GM19438 (cell line): ENCODE data around the gene TMEM258.

Experiments used
- ATAC-seq: cut with Tn5 transposase; IDR thresholded peaks from one replicate; pipeline ENCODE4 v1.9.1; 2021; ENCODE audit warnings: low read depth; ENCODE audit not compliant: unreplicated experiment

Gene TMEM258

GRCh38 chr11:61826930-61827570 lies 34.7 kb upstream of the TMEM258 start:
- ATAC-seq = no peak

DNA sequence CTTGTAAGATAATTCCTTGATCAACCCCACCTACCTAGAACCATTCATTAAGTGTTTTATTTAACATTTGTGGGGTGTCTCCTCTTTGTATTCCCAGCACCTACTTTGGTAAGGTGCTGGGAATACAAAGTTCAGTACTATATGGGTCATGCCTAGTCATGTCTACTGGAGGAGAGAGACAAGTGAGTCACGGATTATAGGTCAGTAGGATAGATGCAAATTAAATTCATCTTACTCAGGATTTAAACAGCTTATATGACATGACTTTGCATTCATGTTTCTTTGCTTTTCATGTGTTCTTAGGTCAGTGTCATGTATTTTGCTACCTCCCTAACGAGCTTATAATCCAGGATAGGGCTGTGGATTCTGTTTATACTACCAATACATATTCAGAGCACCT lies 27.8 kb upstream of the TMEM258 start:
- ATAC-seq = no peak

DNA sequence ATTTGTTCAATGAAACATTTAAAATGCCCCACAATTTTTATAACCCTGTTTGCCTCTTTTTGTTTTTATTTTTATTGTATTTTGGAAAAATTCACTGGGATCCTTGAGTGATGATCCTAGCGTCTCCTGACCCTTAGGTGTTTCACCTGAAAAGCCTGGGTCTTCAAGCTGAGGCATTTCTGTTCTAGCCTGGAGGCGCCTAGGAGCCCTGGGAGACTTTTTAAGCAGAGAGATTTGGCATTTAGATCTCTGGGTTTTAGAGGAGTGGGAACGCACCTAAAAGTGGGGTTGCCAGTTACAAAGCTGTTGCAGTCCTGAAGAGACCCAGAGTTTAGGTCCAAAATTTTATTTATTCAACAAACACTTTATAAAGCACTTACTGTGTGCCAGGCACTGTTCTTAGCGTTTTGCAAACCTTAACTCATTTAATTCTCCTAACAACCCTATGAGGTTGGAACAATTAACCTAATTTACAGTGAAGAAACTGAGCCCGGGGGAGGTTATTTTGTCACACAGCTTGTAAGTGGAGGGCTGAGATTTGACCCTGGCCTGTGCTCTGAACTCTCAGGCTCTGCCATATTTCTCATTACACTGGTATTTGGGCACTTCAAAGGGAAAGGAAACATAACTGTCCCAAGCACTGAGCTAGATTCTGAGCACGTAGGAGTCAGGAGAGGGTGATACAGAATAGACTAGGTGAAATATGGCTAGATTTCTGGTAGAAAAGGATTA lies 25.2 kb upstream of the TMEM258 start:
- no peak for ATAC-seq

GRCh38 chr11:61816736-61817455 lies 24.5 kb upstream of the TMEM258 start, which contains the start of gene FADS1:
FADS1 (minus strand) TSS chr11:61817003; CDS start chr11:61816929, 74 bp downstream.
- ATAC-seq = peak; percentile 49

- ATAC-seq = peak; percentile 29
Observed at GRCh38 chr11:61815790-61816735, 23.7 kb upstream of the TMEM258 start.

GRCh38 chr11:61814958-61815789 lies 22.8 kb upstream of the TMEM258 start:
- peak; percentile 56 for ATAC-seq

DNA sequence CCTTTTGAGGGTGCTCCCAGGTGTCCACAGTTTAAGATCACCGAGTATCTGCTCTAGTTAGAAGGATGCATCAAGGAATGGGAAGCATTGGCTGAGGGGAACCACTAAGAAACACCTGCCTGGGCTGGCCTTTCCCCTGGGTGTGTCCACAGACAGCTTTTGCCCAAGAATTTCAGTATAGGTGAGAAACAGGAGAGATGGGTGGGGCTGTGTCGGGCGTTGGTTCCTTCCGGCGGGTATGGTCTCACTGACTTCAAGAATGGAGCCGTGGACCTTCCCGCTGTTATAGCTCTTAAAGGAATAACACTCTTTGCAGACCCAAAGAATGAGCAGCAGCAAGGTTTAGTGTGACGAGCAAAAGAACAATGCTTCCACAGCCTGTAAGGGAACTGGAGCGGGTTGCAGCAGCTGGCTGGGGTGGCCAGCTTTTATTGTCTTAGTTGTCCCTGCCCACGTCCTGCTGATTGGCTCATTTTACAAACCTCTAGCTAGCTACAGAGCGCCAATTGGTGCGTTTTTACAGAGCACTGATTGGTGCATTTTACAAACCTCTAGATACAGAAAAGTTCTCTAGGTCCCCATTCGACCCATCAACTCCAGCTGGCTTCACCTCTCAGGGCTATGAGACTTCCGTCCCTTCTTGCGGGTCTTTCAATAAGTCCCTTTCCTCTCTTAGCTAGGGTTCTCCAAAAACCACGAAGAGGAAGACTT lies 22.0 kb upstream of the TMEM258 start:
- no peak for ATAC-seq

DNA sequence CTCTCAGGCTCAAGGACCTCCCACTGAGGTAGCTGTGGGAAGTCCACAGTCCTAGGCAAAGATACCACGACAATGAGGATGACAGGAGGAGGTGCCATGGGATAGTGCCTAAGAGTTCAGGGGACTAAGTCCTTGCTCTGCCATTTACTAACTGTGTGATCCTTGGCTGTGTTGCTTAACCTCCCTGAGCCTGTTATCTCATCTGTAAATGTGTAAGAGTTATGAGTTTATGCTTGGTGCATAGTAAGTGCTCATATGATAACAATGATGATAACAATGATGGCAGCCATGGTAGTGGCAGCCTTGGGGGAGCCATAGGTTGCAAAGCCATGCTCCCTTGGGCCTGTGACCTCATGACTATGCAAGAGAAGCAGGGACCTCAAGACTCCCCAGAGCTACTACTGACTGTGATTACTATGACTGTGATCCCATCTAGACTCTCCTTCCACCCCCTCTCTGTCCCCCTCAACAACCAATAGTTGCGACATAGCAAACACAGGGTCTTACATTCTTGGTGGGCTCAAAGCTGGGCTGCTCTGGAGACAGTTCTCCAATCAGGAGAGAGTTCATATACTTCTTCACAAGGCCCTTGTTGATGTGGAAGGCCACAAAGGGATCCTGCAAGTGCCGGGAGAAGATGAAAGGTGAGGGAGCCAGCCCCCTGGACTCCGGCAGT lies 20.5 kb upstream of the TMEM258 start:
- ATAC-seq = no peak

- ATAC-seq = no peak
Observed at GRCh38 chr11:61811831-61812230, 19.4 kb upstream of the TMEM258 start.

DNA sequence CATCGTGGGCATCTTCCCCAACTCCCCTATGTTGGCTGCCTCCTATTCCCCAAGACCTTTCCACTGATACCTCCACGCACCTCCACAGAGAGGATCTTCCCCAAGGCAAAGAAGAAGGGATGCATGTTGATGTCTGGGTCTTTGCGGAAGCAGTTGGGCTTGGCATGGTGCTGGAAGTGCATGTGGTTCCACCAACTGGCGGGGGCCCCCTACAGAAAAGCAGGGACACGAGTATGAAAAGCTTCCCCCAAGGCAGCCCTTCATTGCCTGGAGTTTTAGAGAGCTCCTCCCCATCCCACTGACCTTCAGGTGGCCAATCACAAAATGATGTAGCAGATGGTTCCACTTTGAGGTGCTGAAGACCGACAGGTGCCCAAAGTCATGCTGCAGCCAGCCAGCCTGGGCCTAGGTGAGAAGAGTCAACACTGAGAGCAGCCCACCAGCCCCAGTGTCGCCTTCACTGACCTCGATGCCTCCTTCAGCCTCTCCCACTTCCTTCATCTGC lies 18.3 kb upstream of the TMEM258 start:
- no peak for ATAC-seq

DNA sequence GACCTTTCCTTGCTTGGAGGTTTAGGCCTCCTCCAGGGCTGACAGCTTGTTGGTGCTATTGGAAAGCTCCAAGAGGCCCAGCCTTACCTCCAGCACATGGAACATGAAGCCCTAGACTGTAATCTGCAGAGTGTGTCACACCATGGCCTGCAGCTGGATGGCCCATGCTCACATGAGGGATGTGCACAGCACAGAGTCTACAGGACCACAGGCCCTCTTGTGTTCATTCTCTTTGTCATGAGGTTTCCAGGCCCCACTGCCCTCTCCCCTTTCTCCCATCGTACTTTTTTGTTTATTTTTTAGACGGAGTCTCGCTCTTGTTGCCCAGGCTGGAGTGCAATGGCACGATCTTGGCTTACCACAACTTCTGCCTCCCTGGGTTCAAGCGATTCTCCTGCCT lies 14.4 kb upstream of the TMEM258 start:
- no peak for ATAC-seq

DNA sequence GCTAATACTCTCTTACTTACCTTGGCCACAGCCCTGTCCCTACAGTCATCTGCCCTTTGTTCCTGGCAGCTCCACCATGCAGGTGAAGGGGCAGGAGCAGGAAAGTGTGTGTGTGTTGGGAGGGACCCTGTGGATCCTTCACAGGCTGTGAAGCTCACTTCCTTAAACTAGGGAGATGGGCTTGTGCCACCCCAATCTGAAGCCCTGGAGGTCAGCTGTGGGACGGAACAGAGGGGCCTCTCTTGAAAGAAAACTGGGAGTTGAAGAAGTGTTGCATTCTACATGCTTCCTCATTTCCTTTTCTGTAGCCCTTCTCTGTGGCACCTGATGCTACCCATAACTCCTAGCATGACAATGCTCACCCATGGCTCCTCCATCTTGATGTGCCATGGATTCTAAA lies 12.7 kb upstream of the TMEM258 start:
- no peak for ATAC-seq

- ATAC-seq = no peak
Observed at GRCh38 chr11:61803889-61804647, 11.7 kb upstream of the TMEM258 start.

GRCh38 chr11:61802605-61803004 lies 10.2 kb upstream of the TMEM258 start:
- no peak for ATAC-seq

- no peak for ATAC-seq
Observed at GRCh38 chr11:61800331-61801281, 8.2 kb upstream of the TMEM258 start.

- ATAC-seq = no peak
Observed at GRCh38 chr11:61799665-61800284, 7.4 kb upstream of the TMEM258 start.
